ENCODE data around the gene ITFG1.

ITFG1 gene

GRCh38 chr16:47143677-47144558, 316.9 kb downstream of the ITFG1 start, which contains the start of gene NETO2:
Gene NETO2, minus strand, starts transcription at chr16:47143945. Its CDS starts 333 bp downstream, at chr16:47143612.
- H3K4me3 ChIP-seq (ENCODE audit: control insufficient read depth in 1 of 7, extremely low read depth in 1 of 7, insufficient read depth in 4 of 7, low read depth in 2 of 7, low read length in 6 of 7) = peak within 1 kb of the TSS; percentile 38 to 76 (median 69)
- H3K36me3 ChIP-seq (ENCODE audit: control insufficient read depth in 4 of 4, insufficient read depth in 4 of 4, low read length in 3 of 4) = no peaks in the 10 kb centered on the region
- ChIA-PET POLR2A (no interaction called here), CTCF (interaction anchor here (0.6 to 3.0 kb wide), 10 partner anchors 12 to 1016 kb away, joined by 3 to 15 read pairs (median 3); partner anchors contain the start of genes ITFG1 and PHKB)
- peaks cover 8 to 46% (median 16%) of the 10 kb centered on the region in 5 experiments for H3K27me3 ChIP-seq (replicated peaks in 2 of 5; ENCODE audit: control insufficient read depth in 4 of 5, insufficient read depth in 5 of 5, low read length in 4 of 5)
- under 1% methylated on average over 83 of the region's 130 CpGs for WGBS (ENCODE audit: insufficient coverage)
- H3K9me3 ChIP-seq (ENCODE audit: control extremely low read depth in 1 of 5, control insufficient read depth in 4 of 5, insufficient read depth in 2 of 5, low read depth in 1 of 5, low read length in 4 of 5) = peaks cover 0 to 2% (median 0%) of the 10 kb centered on the region in 5 experiments
- peak; percentile 38 to 67 (median 61) for DNase-seq
- peaks cover 9 to 28% (median 25%) of the 10 kb centered on the region in 4 experiments for H3K4me1 ChIP-seq (ENCODE audit: control extremely low read depth in 1 of 4, control insufficient read depth in 4 of 4, insufficient read depth in 4 of 4, low read length in 3 of 4)
- H3K27ac ChIP-seq (ENCODE audit: insufficient read depth in 1 of 2, low read depth in 1 of 2, low read length in 2 of 2, poor library complexity in 1 of 2, severe bottlenecking in 2 of 2) = peak within 1 kb of the TSS in 1 of 2 experiments; percentile 58

DNA sequence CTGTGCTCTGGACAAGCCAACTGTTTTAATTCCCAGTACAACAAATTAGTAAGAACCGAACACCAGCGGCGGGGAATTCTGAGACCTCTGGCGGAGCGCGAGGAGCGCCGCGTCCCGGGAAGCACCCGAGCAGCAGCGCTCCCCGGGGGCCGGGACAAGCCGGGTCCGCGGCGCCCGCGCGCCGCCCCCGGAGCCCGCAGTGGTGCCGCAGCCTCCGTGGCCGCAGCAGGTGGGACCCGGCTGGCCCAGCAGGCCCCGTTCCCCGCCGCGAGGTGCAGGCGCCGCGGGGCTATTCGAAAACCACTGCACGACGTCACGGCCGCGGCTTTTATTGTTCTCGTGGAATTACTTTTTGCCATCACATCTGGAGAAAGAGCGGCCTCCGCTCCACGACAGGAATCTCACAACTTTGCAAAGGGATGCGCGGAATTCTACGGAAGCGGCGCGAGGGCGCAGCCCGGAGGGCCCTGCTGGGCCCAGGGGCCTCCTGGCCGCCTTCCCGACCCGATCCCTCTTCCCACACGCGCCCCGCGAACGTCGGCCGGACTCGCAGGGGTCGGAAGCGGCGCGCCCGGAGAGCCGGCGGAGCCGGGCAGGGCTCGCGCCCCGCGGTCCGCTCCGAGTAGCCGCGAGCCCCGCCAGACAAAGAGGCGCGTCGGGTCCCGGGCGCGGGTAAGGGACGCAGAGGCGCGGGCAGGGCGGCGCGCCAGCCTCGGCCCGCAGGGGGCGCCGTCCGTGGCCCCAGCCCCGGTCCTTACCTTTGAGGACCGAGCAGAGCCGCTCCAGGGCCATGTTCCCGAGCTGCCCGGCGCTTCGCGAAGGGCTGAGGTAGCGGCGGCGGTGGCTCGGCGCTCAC, 317.8 kb downstream of the ITFG1 start:
- Histone ChIP-seq H3K4me3 (ENCODE audit: control insufficient read depth in 1 of 7, extremely low read depth in 1 of 7, insufficient read depth in 4 of 7, low read depth in 2 of 7, low read length in 6 of 7) (peak overlapping the region; percentile 38 to 76 (median 69)), H3K27me3 (replicated peaks in 2 of 5; ENCODE audit: control insufficient read depth in 4 of 5, insufficient read depth in 5 of 5, low read length in 4 of 5) (peaks cover 8 to 46% (median 16%) of the 10 kb centered on the region in 5 experiments), H3K27ac (ENCODE audit: insufficient read depth in 1 of 2, low read depth in 1 of 2, low read length in 2 of 2, poor library complexity in 1 of 2, severe bottlenecking in 2 of 2) (peak overlapping the region in 1 of 2 experiments; percentile 58), H3K36me3 (ENCODE audit: control insufficient read depth in 4 of 4, insufficient read depth in 4 of 4, low read length in 3 of 4) (no peaks in the 10 kb centered on the region), H3K4me1 (ENCODE audit: control extremely low read depth in 1 of 4, control insufficient read depth in 4 of 4, insufficient read depth in 4 of 4, low read length in 3 of 4) (peaks cover 9 to 28% (median 25%) of the 10 kb centered on the region in 4 experiments), H3K9me3 (ENCODE audit: control extremely low read depth in 1 of 5, control insufficient read depth in 4 of 5, insufficient read depth in 2 of 5, low read depth in 1 of 5, low read length in 4 of 5) (peaks cover 0 to 2% (median 0%) of the 10 kb centered on the region in 5 experiments)
- ChIA-PET POLR2A (no interaction called here), CTCF (interaction anchor here (0.6 to 3.0 kb wide), 15 partner anchors 11 to 1214 kb away, joined by 3 to 15 read pairs (median 3); partner anchors contain the start of genes ITFG1 and PHKB)
- WGBS (ENCODE audit: insufficient coverage) = under 1% methylated on average over 100 of the region's 111 CpGs
- DNase-seq = peak; percentile 29 to 68 (median 64)

- Histone ChIP-seq H3K4me3 (ENCODE audit: control insufficient read depth in 1 of 7, extremely low read depth in 1 of 7, insufficient read depth in 4 of 7, low read depth in 2 of 7, low read length in 6 of 7) (peak overlapping the region in 6 of 7 experiments; percentile 47 to 76 (median 72)), H3K36me3 (ENCODE audit: control insufficient read depth in 4 of 4, insufficient read depth in 4 of 4, low read length in 3 of 4) (no peaks in the 10 kb centered on the region), H3K27ac (ENCODE audit: insufficient read depth in 1 of 2, low read depth in 1 of 2, low read length in 2 of 2, poor library complexity in 1 of 2, severe bottlenecking in 2 of 2) (peak overlapping the region in 1 of 2 experiments; percentile 58), H3K27me3 (replicated peaks in 2 of 5; ENCODE audit: control insufficient read depth in 4 of 5, insufficient read depth in 5 of 5, low read length in 4 of 5) (peaks cover 8 to 46% (median 16%) of the 10 kb centered on the region in 5 experiments), H3K9me3 (ENCODE audit: control extremely low read depth in 1 of 5, control insufficient read depth in 4 of 5, insufficient read depth in 2 of 5, low read depth in 1 of 5, low read length in 4 of 5) (peaks cover 0 to 2% (median 0%) of the 10 kb centered on the region in 5 experiments), H3K4me1 (ENCODE audit: control extremely low read depth in 1 of 4, control insufficient read depth in 4 of 4, insufficient read depth in 4 of 4, low read length in 3 of 4) (peaks cover 9 to 28% (median 25%) of the 10 kb centered on the region in 4 experiments)
- peak; percentile 47 to 66 (median 62) for DNase-seq
- ChIA-PET CTCF (interaction anchor here (1.0 to 3.0 kb wide), 15 partner anchors 10 to 1215 kb away, joined by 3 to 15 read pairs (median 4); no protein-coding TSS in a partner anchor), POLR2A (no interaction called here)
- 0% methylated on average over 4 of the region's 8 CpGs for WGBS (ENCODE audit: insufficient coverage)
Observed at GRCh38 chr16:47142486-47142820, 318.4 kb downstream of the ITFG1 start.

DNA sequence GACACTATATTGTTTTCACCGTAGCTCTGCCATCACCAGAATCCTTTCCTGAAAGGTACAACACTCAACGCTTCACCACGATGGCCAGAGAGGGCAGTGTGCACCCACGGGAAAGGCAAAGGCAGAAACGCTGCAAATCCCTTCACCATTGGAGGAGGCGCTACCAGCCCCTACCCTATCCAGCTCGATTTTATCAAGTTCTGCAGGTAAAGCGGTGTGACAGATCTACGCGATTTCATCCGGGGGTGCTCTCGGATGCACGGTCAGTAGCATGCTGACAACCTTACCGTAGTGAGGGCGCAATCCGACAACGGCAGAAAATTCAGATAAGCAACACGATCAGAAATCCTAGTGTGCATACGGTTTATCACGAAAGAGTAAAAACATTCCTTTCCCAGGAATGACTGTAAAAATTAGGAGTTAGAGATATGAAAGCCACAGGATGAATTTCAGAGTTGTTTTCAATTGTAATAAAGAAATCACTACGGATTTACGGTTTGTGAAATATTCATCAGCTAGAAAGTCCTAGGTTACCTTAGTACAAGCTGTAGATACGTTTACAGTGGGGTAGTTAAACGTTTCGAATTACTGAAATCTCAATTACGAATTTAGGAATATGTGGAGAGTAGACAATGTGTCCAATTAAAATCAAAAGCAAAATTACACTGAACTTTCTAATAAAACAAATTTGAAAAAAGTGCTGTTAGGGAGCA, 318.9 kb downstream of the ITFG1 start:
- no peaks in the 10 kb centered on the region for H3K36me3 ChIP-seq (ENCODE audit: control insufficient read depth in 4 of 4, insufficient read depth in 4 of 4, low read length in 3 of 4)
- peak overlapping the region in 1 of 2 experiments; percentile 58 for H3K27ac ChIP-seq (ENCODE audit: insufficient read depth in 1 of 2, low read depth in 1 of 2, low read length in 2 of 2, poor library complexity in 1 of 2, severe bottlenecking in 2 of 2)
- DNase-seq = peak; percentile 80 to 86 (median 85)
- H3K4me3 ChIP-seq (ENCODE audit: control insufficient read depth in 1 of 7, extremely low read depth in 1 of 7, insufficient read depth in 4 of 7, low read depth in 2 of 7, low read length in 6 of 7) = peak overlapping the region in 6 of 7 experiments; percentile 47 to 76 (median 72)
- ChIA-PET POLR2A (no interaction called here), CTCF (interaction anchor here (0.6 to 3.0 kb wide), 21 partner anchors 8 to 1215 kb away, joined by 3 to 15 read pairs (median 3); no protein-coding TSS in a partner anchor)
- peaks cover 0 to 2% (median 0%) of the 10 kb centered on the region in 5 experiments for H3K9me3 ChIP-seq (ENCODE audit: control extremely low read depth in 1 of 5, control insufficient read depth in 4 of 5, insufficient read depth in 2 of 5, low read depth in 1 of 5, low read length in 4 of 5)
- WGBS (ENCODE audit: insufficient coverage) = 4% methylated on average over 20 of the region's 26 CpGs
- peaks cover 9 to 28% (median 25%) of the 10 kb centered on the region in 4 experiments for H3K4me1 ChIP-seq (ENCODE audit: control extremely low read depth in 1 of 4, control insufficient read depth in 4 of 4, insufficient read depth in 4 of 4, low read length in 3 of 4)
- peaks cover 8 to 46% (median 16%) of the 10 kb centered on the region in 5 experiments for H3K27me3 ChIP-seq (replicated peaks in 2 of 5; ENCODE audit: control insufficient read depth in 4 of 5, insufficient read depth in 5 of 5, low read length in 4 of 5)

- Histone ChIP-seq H3K4me3 (ENCODE audit: control insufficient read depth in 1 of 7, extremely low read depth in 1 of 7, insufficient read depth in 4 of 7, low read depth in 2 of 7, low read length in 6 of 7) (no peak overlapping the region), H3K27ac (ENCODE audit: insufficient read depth in 1 of 2, low read depth in 1 of 2, low read length in 2 of 2, poor library complexity in 1 of 2, severe bottlenecking in 2 of 2) (no peak overlapping the region), H3K4me1 (ENCODE audit: control extremely low read depth in 1 of 4, control insufficient read depth in 4 of 4, insufficient read depth in 4 of 4, low read length in 3 of 4) (peaks cover 13 to 31% (median 26%) of the 10 kb centered on the region in 4 experiments), H3K27me3 (replicated peaks in 2 of 5; ENCODE audit: control insufficient read depth in 4 of 5, insufficient read depth in 5 of 5, low read length in 4 of 5) (peaks cover 8 to 39% (median 16%) of the 10 kb centered on the region in 5 experiments), H3K36me3 (ENCODE audit: control insufficient read depth in 4 of 4, insufficient read depth in 4 of 4, low read length in 3 of 4) (no peaks in the 10 kb centered on the region), H3K9me3 (ENCODE audit: control extremely low read depth in 1 of 5, control insufficient read depth in 4 of 5, insufficient read depth in 2 of 5, low read depth in 1 of 5, low read length in 4 of 5) (peaks cover 0 to 2% (median 0%) of the 10 kb centered on the region in 5 experiments)
- WGBS (ENCODE audit: insufficient coverage) = no CpG with 5 or more reads among the region's 4 CpGs
- POLR2A ChIA-PET = no interaction called here
- CTCF ChIA-PET = interaction anchor here (1.0 to 2.0 kb wide), 3 partner anchors 102 to 1016 kb away, joined by 3 to 9 read pairs (median 3); no protein-coding TSS in a partner anchor
- no peak for DNase-seq
Observed at GRCh38 chr16:47140686-47141085, 320.2 kb downstream of the ITFG1 start.

DNA sequence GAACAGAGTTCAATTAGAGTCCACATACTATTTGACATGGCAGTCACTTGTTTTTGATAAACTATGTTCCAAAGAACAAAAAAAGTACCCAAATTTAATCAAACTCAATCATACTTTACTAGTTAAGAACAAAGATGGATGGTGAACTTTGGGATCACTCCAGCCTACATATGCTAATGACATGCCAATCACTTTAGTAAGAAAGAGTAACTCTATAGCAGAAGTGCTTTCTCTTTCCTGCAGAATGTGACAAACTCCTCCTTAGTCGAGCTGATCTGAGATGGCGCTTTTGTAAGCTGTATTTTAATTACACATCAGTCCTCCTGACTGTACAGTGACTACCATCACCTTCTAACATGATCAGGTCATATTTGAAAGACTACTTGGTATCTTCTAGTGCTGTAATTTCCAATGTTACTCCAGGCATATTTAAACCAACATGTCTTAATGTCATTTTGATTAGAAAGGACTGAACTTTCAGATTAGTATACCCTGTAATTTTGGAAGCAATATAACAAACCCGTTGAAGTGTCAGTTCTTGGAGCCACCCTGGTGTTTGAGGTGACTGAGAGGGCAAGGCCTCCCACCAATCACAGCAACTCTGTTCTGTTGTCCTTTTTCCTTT, 321.2 kb downstream of the ITFG1 start:
- peaks cover 13 to 31% (median 26%) of the 10 kb centered on the region in 4 experiments for H3K4me1 ChIP-seq (ENCODE audit: control extremely low read depth in 1 of 4, control insufficient read depth in 4 of 4, insufficient read depth in 4 of 4, low read length in 3 of 4)
- H3K27me3 ChIP-seq (replicated peaks in 2 of 5; ENCODE audit: control insufficient read depth in 4 of 5, insufficient read depth in 5 of 5, low read length in 4 of 5) = peaks cover 3 to 30% (median 12%) of the 10 kb centered on the region in 5 experiments
- POLR2A ChIA-PET = no interaction called here
- H3K4me3 ChIP-seq (ENCODE audit: control insufficient read depth in 1 of 7, extremely low read depth in 1 of 7, insufficient read depth in 4 of 7, low read depth in 2 of 7, low read length in 6 of 7) = no peak overlapping the region
- CTCF ChIA-PET = interaction anchor here (0.9 kb wide), 1 partner anchor 916 kb away, joined by 3 read pairs; no protein-coding TSS in a partner anchor
- WGBS (ENCODE audit: insufficient coverage) = no CpG with 5 or more reads among the region's 3 CpGs
- no peak overlapping the region for H3K27ac ChIP-seq (ENCODE audit: insufficient read depth in 1 of 2, low read depth in 1 of 2, low read length in 2 of 2, poor library complexity in 1 of 2, severe bottlenecking in 2 of 2)
- peak in 2 of 3 donors; percentile 0 to 8 for DNase-seq
- peaks cover 0 to under 1% (median 0%) of the 10 kb centered on the region in 5 experiments for H3K9me3 ChIP-seq (ENCODE audit: control extremely low read depth in 1 of 5, control insufficient read depth in 4 of 5, insufficient read depth in 2 of 5, low read depth in 1 of 5, low read length in 4 of 5)
- H3K36me3 ChIP-seq (ENCODE audit: control insufficient read depth in 4 of 4, insufficient read depth in 4 of 4, low read length in 3 of 4) = no peaks in the 10 kb centered on the region
